GM12864 (cell line): ENCODE data around the gene RGS18.

Experiments
- DNase-seq: peaks from one replicate; pipeline ENCODE4 v3.0.0-alpha.2; 2011; ENCODE audit warnings: low read depth
- H3K4me3 ChIP-seq: 2 replicates; pipeline ENCODE4 v1.5.1; 2011; ENCODE audit warnings: mild to moderate bottlenecking, low read depth, low read length, control low read depth
- CTCF ChIP-seq: IDR thresholded peaks from 2 replicates; pipeline ENCODE4 v1.5.1; 2011; ENCODE audit warnings: low read depth, mild to moderate bottlenecking, moderate library complexity, low read length, control low read depth, inconsistent platforms; ENCODE audit errors: missing control alignments

The RGS18 gene

GRCh38 chr1:192147696-192148095 is 10.6 kb upstream of the RGS18 start:
- DNase-seq, result no peak
- TF ChIP-seq CTCF, result no peak
- H3K4me3 ChIP-seq, result no peak overlapping the region

GRCh38 chr1:192151176-192151575 is 7.1 kb upstream of the RGS18 start:
- no peak overlapping the region for H3K4me3 ChIP-seq
- DNase-seq, result no peak
- no peak for TF ChIP-seq CTCF

- H3K4me3 ChIP-seq, result no peak overlapping the region
- no peak for TF ChIP-seq CTCF
- DNase-seq, result no peak
These were observed 5.0 kb upstream of the RGS18 start for GRCh38 chr1:192153276-192153675.

GRCh38 chr1:192157067-192157466 is 1.2 kb upstream of the RGS18 start:
- DNase-seq, result no peak

GRCh38 chr1:192159014-192159413 is 752 bp downstream of the RGS18 start:
- no peak for DNase-seq
- TF ChIP-seq CTCF, result no peak
- no peak overlapping the region for H3K4me3 ChIP-seq

More at GRCh38 chr1:192157067-192157466, 1.2 kb upstream of the RGS18 start:
- TF ChIP-seq CTCF, result no peak
- H3K4me3 ChIP-seq, result no peak overlapping the region

- no peak for TF ChIP-seq CTCF
- no peak for DNase-seq
- no peak overlapping the region for H3K4me3 ChIP-seq
These were observed 1.5 kb downstream of the RGS18 start for GRCh38 chr1:192159781-192160180.

- TF ChIP-seq CTCF, result no peak
- H3K4me3 ChIP-seq, result no peak overlapping the region
- DNase-seq, result no peak
These were observed 1.9 kb downstream of the RGS18 start for GRCh38 chr1:192160196-192160595.
